HCT116 (cell line): ENCODE measurements around the gene SH2D7. TPM values are rescaled to one million over a fixed set of nuclear protein-coding genes. Genes with fewer than 3 reads are reported as not detected.

Experiments used
- ATAC-seq: fragments of 200-7000 bp; cut with Tn5 transposase; 2 replicates; pipeline ENCODE4 v1.9.1; 2020; ENCODE audit warnings: mild to moderate bottlenecking, moderate library complexity
- BruUV-seq: library from RNA; stranded (reverse); fragments of 400-500 nt; replicated peaks from 2 replicates; lab custom pipeline; 2021; lab: Mats Ljungman, UMichigan
- CTCF ChIA-PET: fragments of 300-600 bp; sonication (Branson Sonifier 250); formaldehyde crosslinking; loops from one replicate; lab custom pipeline; 2021; ENCODE audit warnings: antibody characterized with exemption; lab: Charles Lee
- POLR2A ChIA-PET: fragments of 300-600, 350-600 bp; sonication (Branson Sonifier 250); formaldehyde crosslinking; loops from one replicate; lab custom pipeline; 2021; ENCODE audit warnings: antibody characterized with exemption; lab: Charles Lee
- RAD21 ChIA-PET, 2 experiments: fragments of 300-600 bp; sonication (Branson Sonifier 250); formaldehyde crosslinking; loops; one replicate each; lab custom pipeline; 2023; ENCODE audit warnings: low total read pairs in 2 of 2; ENCODE audit not compliant: uncharacterized antibody in 2 of 2, unreplicated experiment in 2 of 2, low non-redundant PET in 1 of 2; lab: Charles Lee
- DNase-seq: peaks from one replicate; pipeline ENCODE4 v3.0.0-alpha.2; 2010; ENCODE audit warnings: low read depth, low spot score
- H2AFZ ChIP-seq: fragments of 200-600 bp; shearing (Covaris generic), sonication (generic); 2 replicates; pipeline ENCODE4 v1.6.1; 2017; ENCODE audit warnings: low read depth, mixed run types, mixed read lengths, antibody characterized with exemption, low read length; ENCODE audit not compliant: poor library complexity, severe bottlenecking
- H3K27ac ChIP-seq: 2 replicates; pipeline ENCODE4 v1.5.1; 2012; ENCODE audit warnings: low read depth, low read length
- H3K27me3 ChIP-seq: fragments of 200-600 bp; sonication (generic); 2 replicates; pipeline ENCODE4 v1.6.1; 2016; ENCODE audit warnings: mixed run types, low read length, mixed read lengths; ENCODE audit not compliant: insufficient read depth
- H3K36me3 ChIP-seq, 2 experiments: fragments of 200-500 bp in 1 of 2; fragments of 200-600 bp in 1 of 2; sonication (Bioruptor generic) in 1 of 2; sonication (generic) in 1 of 2; 2 replicates each; pipeline versions ENCODE4 v1.5.1 to v1.6.1; 2014 to 2016; ENCODE audit warnings: low read length in 2 of 2, inconsistent platforms in 1 of 2, mixed read lengths in 1 of 2, mixed run types in 1 of 2; ENCODE audit not compliant: insufficient read depth in 2 of 2, control insufficient read depth in 1 of 2
- H3K4me1 ChIP-seq, 2 experiments: fragments of 200-600 bp in 1 of 2; sonication (generic) in 1 of 2; 2 replicates each; pipeline versions ENCODE4 v1.5.1 to v1.6.1; 2012 to 2017; ENCODE audit warnings: low read length in 2 of 2, inconsistent platforms in 1 of 2, mild to moderate bottlenecking in 1 of 2, mixed read lengths in 1 of 2, mixed run types in 1 of 2, moderate library complexity in 1 of 2; ENCODE audit not compliant: insufficient read depth in 2 of 2, control insufficient read depth in 1 of 2
- H3K4me2 ChIP-seq: fragments of 200-600 bp; sonication (generic); 2 replicates; pipeline ENCODE4 v1.6.1; 2017; ENCODE audit warnings: mixed run types, low read length, mixed read lengths
- H3K4me3 ChIP-seq, 2 experiments: fragments of 200-600 bp in 1 of 2; sonication (generic) in 1 of 2; replicated peaks in 1 of 2; 2 replicates each; pipeline ENCODE4 v1.5.1; 2011 to 2016; ENCODE audit warnings: low read length in 2 of 2, control low read depth in 1 of 2, low read depth in 1 of 2, mild to moderate bottlenecking in 1 of 2, mixed read lengths in 1 of 2, mixed run types in 1 of 2
- H3K79me2 ChIP-seq: fragments of 200-600 bp; sonication (generic); 2 replicates; pipeline ENCODE4 v1.6.1; 2017; ENCODE audit warnings: mild to moderate bottlenecking, mixed run types, low read length, moderate library complexity, mixed read lengths; ENCODE audit not compliant: insufficient read depth
- H3K9ac ChIP-seq: fragments of 200-600 bp; sonication (generic); 2 replicates; pipeline ENCODE4 v1.6.1; 2016; ENCODE audit warnings: low read length, mixed read lengths
- H3K9me2 ChIP-seq: fragments of 200-600 bp; sonication (generic), shearing (Covaris generic); 2 replicates; pipeline ENCODE4 v1.6.1; 2017; ENCODE audit warnings: mixed run types, mild to moderate bottlenecking, moderate library complexity; ENCODE audit not compliant: insufficient read depth
- H3K9me3 ChIP-seq, 2 experiments: fragments of 200-500 bp in 1 of 2; fragments of 200-600 bp in 1 of 2; sonication (Bioruptor generic) in 1 of 2; sonication (generic) in 1 of 2; 2 replicates each; pipeline ENCODE4 v1.6.1; 2014 to 2017; ENCODE audit warnings: low read length in 2 of 2, mixed read lengths in 2 of 2, inconsistent platforms in 1 of 2, low read depth in 1 of 2, mild to moderate bottlenecking in 1 of 2, mixed run types in 1 of 2, moderate library complexity in 1 of 2; ENCODE audit not compliant: control insufficient read depth in 1 of 2, insufficient read depth in 1 of 2
- H4K20me1 ChIP-seq: fragments of 200-600 bp; sonication (generic), shearing (Covaris generic); 2 replicates; pipeline ENCODE4 v1.6.1; 2017; ENCODE audit warnings: mixed run types, mild to moderate bottlenecking, moderate library complexity; ENCODE audit not compliant: insufficient read depth
- FOSL1 ChIP-seq: IDR thresholded peaks from 2 replicates; pipeline ENCODE4 v1.6.1; 2012; ENCODE audit warnings: low read depth
- JUND ChIP-seq: IDR thresholded peaks from 2 replicates; pipeline ENCODE4 v1.6.1; 2012
- POLR2AphosphoS5 ChIP-seq: IDR thresholded peaks from 2 replicates; pipeline ENCODE4 v1.6.1; 2011; ENCODE audit warnings: mild to moderate bottlenecking, low read depth, low read length, moderate library complexity
- TCF7L2 ChIP-seq: IDR thresholded peaks from 2 replicates; pipeline ENCODE4 v1.7.0; 2011; ENCODE audit warnings: borderline replicate concordance, inconsistent platforms; ENCODE audit not compliant: insufficient read depth, insufficient read length; ENCODE audit errors: extremely low read depth
- ZBTB33 ChIP-seq: IDR thresholded peaks from 2 replicates; pipeline ENCODE4 v1.6.1; 2011; ENCODE audit warnings: mild to moderate bottlenecking, low read length, moderate library complexity; ENCODE audit not compliant: insufficient replicate concordance; ENCODE audit errors: extremely low read depth
- ZNF274 ChIP-seq: fragments of 200-500 bp; sonication (Bioruptor generic); IDR thresholded peaks from 2 replicates; pipeline ENCODE4 v1.6.1; 2014; ENCODE audit warnings: mild to moderate bottlenecking, low read depth, low read length, inconsistent platforms
- intact Hi-C: fragments of 100-400 bp; cut with micrococcal nuclease; formaldehyde crosslinking; loops from 2 replicates; pipeline ENCODE4 v1.10.0; 2022
- total RNA-seq: library from RNA; stranded (reverse); gene quantifications from one replicate; pipeline ENCODE4 v1.2.1, GENCODE V29; 2021; ENCODE audit not compliant: unreplicated experiment
- TF ChIP-seq, protein P1 (sequence below), 3 experiments: fragments of 200-600 bp in 1 of 3; sonication (generic) in 1 of 3; IDR thresholded peaks in 2 of 3; conservative IDR thresholded peaks in 1 of 3; 2 replicates each; pipeline ENCODE4 v1.5.1; 2012 to 2017; ENCODE audit warnings: low read depth in 2 of 3, low read length in 2 of 3, antibody characterized with exemption in 1 of 3, borderline replicate concordance in 1 of 3, control low read depth in 1 of 3, mild to moderate bottlenecking in 1 of 3, mixed read lengths in 1 of 3, mixed run types in 1 of 3, moderate library complexity in 1 of 3; ENCODE audit not compliant: insufficient read depth in 1 of 3

Gene SH2D7
- total RNA-seq, 1 experiment from 2014 or later: not detected

DNA sequence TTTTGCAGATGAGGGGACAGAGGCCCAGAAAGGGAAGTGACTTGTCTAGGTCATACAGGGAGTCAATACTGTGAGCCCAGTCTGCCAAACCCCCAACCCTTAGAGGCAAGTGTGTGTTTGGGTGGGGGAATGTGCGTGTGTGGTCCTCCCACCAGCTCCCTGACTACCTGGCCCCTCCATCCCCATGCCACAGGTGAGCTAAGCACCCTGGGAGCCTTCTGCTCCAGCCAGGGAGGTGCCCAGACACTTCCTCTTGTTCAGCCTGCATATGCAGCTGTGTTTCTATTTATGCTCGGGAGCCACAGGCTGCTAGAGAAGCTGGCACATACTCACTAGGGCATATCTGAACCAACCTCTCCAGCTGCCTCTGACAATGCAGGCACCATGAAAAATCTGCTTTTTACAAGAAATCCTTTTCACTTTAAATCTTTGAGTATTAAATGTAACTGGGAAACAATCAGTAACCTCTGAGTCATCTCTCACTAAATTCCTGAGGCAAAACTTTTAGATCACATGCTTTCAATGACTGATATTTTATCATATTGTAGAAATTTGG, 35.6 kb upstream of the SH2D7 start:
- H3K27me3 ChIP-seq: no peaks in the 10 kb centered on the region
- CTCF ChIA-PET: no interaction called here
- no TSS peak for BruUV-seq
- intact Hi-C loops: no loop called here
- POLR2A ChIA-PET: no interaction called here
- H3K9me3 ChIP-seq: no peaks in the 10 kb centered on the region
- no peak for DNase-seq
- TF ChIP-seq POLR2AphosphoS5 (no peak), TCF7L2 (no peak), FOSL1 (peak; percentile 29; the same call in 1 of the 2 replicates), ZBTB33 (no peak), ZNF274 (no peak), JUND (0 out of 2 replicates have a peak, but pooled peaks have one; percentile 3)
- TF ChIP-seq, protein P1, sequence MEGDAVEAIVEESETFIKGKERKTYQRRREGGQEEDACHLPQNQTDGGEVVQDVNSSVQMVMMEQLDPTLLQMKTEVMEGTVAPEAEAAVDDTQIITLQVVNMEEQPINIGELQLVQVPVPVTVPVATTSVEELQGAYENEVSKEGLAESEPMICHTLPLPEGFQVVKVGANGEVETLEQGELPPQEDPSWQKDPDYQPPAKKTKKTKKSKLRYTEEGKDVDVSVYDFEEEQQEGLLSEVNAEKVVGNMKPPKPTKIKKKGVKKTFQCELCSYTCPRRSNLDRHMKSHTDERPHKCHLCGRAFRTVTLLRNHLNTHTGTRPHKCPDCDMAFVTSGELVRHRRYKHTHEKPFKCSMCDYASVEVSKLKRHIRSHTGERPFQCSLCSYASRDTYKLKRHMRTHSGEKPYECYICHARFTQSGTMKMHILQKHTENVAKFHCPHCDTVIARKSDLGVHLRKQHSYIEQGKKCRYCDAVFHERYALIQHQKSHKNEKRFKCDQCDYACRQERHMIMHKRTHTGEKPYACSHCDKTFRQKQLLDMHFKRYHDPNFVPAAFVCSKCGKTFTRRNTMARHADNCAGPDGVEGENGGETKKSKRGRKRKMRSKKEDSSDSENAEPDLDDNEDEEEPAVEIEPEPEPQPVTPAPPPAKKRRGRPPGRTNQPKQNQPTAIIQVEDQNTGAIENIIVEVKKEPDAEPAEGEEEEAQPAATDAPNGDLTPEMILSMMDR (IDR thresholded peaks at IDR 0.05 in 2 of 3, conservative IDR thresholded peaks at IDR 0.05 in 1 of 3; ENCODE audit: borderline replicate concordance in 1 of 3, insufficient read depth in 1 of 3, low read depth in 2 of 3, low read length in 2 of 3): no peak
- TF ChIP-seq, all 23 proteins: peak for 2
- Histone ChIP-seq H2AFZ (no peak overlapping the region), H3K4me3 (no peak overlapping the region), H3K4me1 (peaks cover 16 to 31% of the 10 kb centered on the region in 2 experiments), H3K36me3 (no peaks in the 10 kb centered on the region), H3K9me2 (no peaks in the 10 kb centered on the region), H3K27ac (0 out of 2 replicates have a peak overlapping the region, but pooled peaks have one; percentile 4), H3K79me2 (no peaks in the 10 kb centered on the region; the same call in none of the 2 replicates), H3K9ac (no peak overlapping the region), H3K4me2 (peak overlapping the region; percentile 43), H4K20me1 (no peaks in the 10 kb centered on the region)
- RAD21 ChIA-PET: no interaction called here
- peak; percentile 58 for ATAC-seq
